T-helper 1 cell (primary cell): ENCODE results near the gene ALKBH6.
"Not testable (repeated sequence)": the region's sequence is repeated elsewhere in the genome, so short reads cannot be mapped to it uniquely, and the experiment has no call there.

Source experiments
- DNase-seq, 5 donors: peaks; one replicate each; pipeline ENCODE4 v3.0.0-alpha.2; 2012 to 2020

The ALKBH6 gene

GRCh38 chr19:35992907-35993765, 20.9 kb downstream of the ALKBH6 start:
- no peak for DNase-seq

GRCh38 chr19:35991731-35992450, 22.1 kb downstream of the ALKBH6 start:
- no peak for DNase-seq

- no peak for DNase-seq
Observed at GRCh38 chr19:35990771-35991730, 23.0 kb downstream of the ALKBH6 start.

GRCh38 chr19:35990156-35990555, 23.9 kb downstream of the ALKBH6 start:
- DNase-seq: no peak

- no peak for DNase-seq
Observed at GRCh38 chr19:35988824-35989223, 25.2 kb downstream of the ALKBH6 start.

GRCh38 chr19:35987571-35987896, 26.5 kb downstream of the ALKBH6 start:
- no peak for DNase-seq

GRCh38 chr19:35986664-35987570, 27.1 kb downstream of the ALKBH6 start:
- DNase-seq: no peak

- no peak for DNase-seq
Observed at GRCh38 chr19:35986111-35986510, 27.9 kb downstream of the ALKBH6 start.

GRCh38 chr19:35983177-35983576, 30.8 kb downstream of the ALKBH6 start:
- DNase-seq: no peak

GRCh38 chr19:35980997-35981396, 33.0 kb downstream of the ALKBH6 start:
- DNase-seq: not testable (repeated sequence)

GRCh38 chr19:35978832-35979365, 35.1 kb downstream of the ALKBH6 start:
- no peak for DNase-seq

- DNase-seq: no peak
Observed at GRCh38 chr19:35978271-35978670, 35.7 kb downstream of the ALKBH6 start.

GRCh38 chr19:35977446-35978222, 36.4 kb downstream of the ALKBH6 start:
- peak in 1 of 5 donors; percentile 28 for DNase-seq

GRCh38 chr19:35975608-35976214, 38.3 kb downstream of the ALKBH6 start:
- DNase-seq: no peak

GRCh38 chr19:35973487-35973886, 40.5 kb downstream of the ALKBH6 start:
- no peak for DNase-seq

- no peak for DNase-seq
Observed at GRCh38 chr19:35966771-35967170, 47.2 kb downstream of the ALKBH6 start.

- peak in 2 of 5 donors; percentile 18 to 23 for DNase-seq
Observed at GRCh38 chr19:35963514-35963913, 50.5 kb downstream of the ALKBH6 start.

- no peak for DNase-seq
Observed at GRCh38 chr19:35960432-35960972, 53.5 kb downstream of the ALKBH6 start.

GRCh38 chr19:35959968-35960320, 54.1 kb downstream of the ALKBH6 start:
- DNase-seq: no peak
